NCI-H82 treated with DMSO at 0.1 percent for 48 hours (cell line): ENCODE measurements around the gene NEK1.
"Not testable (repeated sequence)": the region's sequence is repeated elsewhere in the genome, so short reads cannot be mapped to it uniquely, and the experiment has no call there.

Experiments
- DNase-seq: peaks from one replicate; lab custom pipeline; 2025; ENCODE audit not compliant: unreplicated experiment; lab: John Stamatoyannopoulos, UW

NEK1 gene

DNA sequence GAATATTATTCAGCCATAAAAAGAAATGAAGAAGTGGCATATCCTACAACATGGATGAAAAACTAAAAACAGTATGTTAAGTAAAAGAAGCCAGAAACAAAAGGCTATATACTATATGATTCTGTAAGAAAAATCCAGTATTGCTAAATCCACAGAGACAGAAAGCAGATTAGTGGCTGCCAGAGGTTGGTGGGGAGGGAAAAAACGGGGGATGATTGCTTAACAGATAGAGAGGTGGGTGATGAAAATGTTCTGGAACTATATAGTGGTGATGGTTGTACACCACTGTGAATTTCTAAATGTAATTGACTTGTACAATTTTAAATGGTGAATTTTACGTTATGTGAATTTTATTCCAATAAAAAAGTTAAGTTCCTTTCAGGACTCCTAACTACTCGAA, 184.0 kb downstream of the NEK1 start:
- DNase-seq = no peak

DNA sequence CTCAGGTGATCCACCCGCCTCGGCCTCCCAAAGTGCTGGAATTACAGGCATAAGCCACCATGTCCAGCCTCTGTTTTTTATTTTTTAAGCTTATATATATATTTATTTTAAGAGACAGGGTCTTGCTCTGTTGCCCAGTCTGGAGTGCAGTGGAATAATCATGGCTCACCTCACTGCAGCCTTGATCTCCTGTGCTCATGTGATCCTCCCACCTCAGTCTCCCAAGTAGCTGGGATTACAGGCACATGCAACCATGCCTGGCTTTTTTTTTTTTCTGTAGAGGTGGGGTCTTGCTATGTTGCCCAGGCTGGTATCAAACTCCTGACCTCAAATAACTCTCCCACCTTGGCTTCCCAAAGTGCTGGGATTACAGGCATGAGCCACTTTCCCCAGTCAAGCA, 184.7 kb downstream of the NEK1 start:
- not testable (repeated sequence) for DNase-seq

DNA sequence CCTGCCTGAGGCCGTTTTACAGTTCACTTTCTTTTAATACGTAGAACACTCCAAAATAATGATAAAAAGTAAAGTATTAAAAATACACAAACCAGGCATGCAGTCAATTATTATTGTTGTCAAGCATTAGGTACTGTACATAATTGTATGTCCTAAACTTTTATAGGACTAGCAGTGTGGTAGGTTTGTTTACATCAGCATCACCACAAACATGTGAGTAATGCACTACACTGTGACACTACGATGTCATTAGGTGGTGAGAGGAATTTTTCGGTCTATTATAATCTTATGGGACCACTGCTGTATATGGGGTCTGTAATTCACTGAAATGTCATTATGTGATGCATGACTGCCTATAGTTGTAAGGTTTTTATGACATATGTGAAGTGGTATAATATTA, 192.1 kb downstream of the NEK1 start:
- no peak for DNase-seq

DNA sequence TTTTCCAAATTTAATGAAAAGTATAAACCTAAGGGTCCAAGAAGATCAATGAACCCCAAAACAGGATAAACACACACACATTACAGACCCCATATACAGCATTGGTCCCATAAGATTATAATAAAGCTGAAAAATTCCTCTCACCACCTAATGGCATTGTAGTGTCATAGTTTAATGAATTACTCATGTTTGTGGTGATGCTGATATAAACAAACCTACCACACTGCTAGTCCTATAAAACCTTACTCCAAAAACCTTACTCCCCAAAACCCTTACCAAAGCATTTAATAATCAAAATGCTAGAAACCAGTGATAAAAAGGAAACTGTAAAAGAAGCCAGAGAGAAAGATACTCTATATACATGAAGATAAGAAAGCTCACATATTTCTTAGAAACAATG, 193.5 kb downstream of the NEK1 start:
- DNase-seq = no peak

DNA sequence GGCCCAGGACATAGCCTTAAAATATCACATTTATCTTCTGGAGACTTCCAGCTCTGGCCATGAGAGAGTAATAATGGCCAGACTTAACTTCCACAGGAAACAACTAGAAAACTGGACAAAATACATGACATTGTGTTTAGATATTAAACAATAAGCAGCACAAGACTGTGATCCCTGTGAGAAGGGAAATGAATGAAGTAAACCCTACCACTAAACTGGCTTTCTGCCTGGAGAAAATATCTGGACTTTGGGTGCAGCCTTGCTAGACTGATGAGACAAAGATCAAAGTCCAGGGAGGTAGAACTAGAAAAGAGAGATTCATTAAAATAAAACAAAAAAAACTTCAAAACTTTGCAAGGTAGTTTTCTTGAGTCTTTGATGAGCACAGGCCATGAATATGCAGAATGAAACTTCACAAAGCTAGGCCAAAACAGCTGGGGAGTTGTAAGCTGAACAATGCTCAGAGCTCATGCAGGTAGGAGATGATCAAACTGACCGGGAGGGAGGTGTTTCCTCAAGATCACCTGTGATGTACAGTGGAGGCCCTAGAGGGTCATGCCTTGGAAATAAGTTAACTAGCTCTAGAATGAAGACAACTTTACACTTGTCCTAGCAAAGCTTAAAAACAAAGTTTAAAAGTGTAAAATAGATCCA, 194.6 kb downstream of the NEK1 start:
- DNase-seq = no peak

DNA sequence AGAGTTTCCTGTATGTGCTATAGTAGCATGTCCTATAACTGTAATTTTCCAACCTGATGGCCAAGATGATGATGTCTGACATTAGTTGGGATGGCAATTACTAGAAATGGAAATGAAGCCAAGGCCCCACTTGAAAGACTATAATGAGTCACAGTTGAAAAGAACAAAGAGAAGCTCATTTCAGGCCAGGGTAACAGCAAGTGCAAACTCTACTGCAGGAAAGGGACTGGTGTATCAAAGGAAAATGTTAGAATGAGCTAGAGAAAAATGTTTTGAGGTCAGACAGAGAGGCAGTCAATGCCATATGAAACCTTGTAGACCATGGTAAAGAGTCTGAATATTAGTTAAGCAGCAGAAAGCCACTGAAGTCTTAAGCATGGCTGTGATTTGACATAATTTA, 195.4 kb downstream of the NEK1 start:
- no peak for DNase-seq

DNA sequence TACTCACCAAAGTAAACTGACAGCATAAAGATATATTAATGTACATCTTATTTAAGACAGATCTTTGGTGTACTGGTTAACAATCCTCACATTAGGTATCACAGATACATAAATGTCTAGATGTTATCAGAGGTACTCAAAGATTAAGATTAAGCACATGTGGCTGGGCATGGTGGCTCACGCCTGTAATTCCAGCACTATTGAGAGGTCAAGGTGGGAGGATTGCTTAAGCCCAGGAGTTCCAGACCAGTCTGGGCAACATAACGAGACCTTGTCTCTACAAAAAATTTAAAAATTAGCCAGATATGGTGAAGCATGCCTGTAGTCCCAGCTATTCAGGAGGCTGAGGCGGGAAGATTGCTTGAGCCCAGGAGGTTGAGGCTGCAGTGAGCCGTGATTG, 195.9 kb downstream of the NEK1 start:
- DNase-seq = no peak

DNA sequence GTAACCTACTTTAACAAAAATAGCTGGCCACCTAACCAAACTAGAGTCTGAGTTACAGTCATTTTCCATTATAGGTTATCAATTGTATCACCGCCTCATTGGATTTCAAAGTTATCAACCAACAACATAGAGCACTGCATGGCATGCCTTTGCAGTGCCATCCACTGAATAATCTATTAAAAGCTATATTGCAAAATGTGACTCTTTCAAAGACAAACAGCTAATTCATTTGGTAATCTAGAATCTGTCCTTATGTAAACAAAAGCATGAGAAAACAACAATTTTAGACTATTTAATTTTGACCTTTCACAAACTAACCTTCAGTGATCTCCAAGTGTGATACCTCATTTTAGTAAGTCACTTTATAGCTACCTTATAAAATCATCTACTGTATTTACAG, 197.5 kb downstream of the NEK1 start:
- no peak for DNase-seq

DNA sequence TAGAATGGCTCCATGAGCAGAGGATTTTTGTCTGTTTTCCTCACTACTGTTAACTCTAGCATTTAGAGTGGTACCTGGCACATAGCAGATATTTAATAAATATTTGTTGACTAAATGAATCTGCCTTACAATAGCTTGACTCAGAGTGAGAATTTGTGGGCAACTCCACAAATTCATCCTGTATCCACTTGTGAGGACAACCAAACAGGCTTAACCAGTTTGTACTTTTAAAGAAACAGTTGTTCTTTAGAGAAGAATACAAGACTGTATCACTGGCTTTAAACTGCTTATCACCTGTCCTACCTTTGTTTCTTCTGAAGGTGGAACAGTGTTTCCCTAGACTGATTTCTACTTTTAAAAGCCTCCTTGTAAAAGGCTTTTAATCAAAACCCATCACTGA, 200.3 kb downstream of the NEK1 start:
- DNase-seq = no peak

DNA sequence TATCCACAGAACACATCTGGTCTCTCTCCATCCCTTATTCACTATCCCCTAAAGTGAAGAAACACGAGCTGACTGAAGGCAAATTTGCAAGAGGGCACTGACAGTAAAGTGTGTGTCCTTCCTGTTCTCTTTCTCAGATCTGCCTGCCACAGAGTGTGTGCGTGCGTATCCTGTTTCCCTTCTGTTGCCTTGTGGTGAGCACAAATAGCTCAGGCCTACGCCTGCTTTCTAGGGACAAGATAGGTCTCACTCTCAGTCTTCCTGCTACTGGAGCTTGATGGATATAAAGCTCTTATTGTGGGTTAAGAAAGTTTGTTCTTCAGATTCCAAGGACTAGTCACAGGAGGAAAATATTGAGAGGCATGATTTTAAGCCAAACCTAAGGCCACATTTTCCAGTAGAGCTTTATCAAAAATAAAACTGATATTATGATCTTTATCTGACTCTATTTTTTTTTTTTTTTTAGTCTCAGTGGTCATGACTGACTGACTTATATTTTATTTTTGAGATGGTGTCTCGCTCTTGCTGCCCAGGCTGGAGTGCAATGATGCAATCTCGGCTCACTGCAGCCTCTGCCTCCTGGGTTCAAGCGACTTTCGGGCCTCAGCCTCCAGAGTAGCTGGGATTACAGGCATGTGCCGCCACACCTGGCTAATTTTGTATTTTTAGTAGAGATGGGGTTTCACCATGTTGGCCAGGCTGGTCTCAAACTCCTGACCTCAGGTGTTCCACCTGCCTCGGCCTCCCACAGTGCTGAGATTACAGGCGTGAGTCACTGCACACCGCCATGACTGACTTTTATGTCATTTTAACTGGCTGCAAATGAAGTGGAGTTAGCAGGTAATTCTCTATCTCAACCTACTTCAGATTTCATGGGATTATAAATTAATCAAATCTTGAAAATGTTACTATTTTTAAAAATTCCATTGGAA, 201.3 kb downstream of the NEK1 start:
- no peak for DNase-seq

DNA sequence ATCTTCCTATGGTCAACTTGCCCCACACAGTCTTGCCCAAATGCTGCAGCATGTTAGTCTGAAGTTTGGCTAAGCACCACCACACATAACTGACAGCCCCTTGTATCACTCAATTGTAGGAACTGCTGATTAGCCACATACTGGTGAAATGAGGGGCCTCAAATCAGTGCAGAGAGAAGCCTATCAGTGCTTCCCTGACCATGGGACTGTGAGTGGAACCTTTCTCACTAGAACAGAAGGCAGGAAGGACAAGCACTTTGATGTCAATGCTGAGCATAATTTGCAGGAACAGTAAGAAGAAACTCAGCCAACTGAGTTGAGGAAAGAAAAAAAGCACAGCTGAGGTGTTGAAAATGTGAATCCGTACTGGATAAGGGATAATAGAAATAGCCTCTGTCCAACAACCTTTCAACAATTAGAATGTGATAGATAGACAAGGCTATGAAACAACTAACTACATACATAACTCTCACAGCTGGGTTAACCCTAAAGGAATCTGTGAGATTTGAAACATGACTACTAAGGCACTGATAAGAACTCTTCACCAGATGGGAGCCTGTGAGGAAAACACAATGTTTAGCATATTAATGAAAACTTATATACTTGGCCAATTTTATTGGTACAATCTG, 205.1 kb downstream of the NEK1 start:
- no peak for DNase-seq

DNA sequence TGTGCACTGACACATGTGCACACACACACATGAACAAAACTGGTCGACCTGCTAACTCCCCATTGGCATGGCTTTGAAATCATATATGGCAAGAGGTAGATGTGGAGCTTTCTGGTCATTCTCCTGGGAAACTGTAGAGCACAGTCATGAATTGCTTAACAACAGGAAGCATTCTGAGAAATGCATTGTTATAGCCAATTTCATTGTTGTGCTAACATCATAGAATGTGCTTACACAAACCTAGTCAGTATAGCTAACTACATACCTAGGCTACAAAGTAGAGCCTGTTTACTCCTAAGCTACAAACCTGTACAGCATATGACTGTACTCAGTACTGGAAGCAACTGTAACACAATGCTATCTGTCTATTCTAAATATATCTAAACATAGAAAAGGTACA, 207.4 kb downstream of the NEK1 start:
- DNase-seq = no peak

DNA sequence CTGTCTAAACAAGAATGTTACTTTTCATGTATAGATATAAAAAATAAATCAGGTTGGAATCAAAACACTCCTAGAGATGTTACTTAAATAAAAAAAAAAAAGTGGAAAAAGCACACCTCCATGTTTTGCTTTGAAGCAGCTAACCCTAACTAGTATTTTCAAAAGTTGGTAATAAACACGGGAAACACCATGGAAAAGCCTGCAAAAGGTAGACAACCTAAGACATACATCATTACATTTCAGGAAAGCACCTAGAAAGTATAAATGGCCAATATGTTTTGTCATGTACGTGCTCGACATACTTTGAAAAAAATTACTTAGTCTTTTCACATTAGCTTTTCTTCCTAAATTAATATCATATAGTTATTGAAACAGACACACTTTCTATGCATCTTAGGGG, 211.6 kb downstream of the NEK1 start:
- no peak for DNase-seq

DNA sequence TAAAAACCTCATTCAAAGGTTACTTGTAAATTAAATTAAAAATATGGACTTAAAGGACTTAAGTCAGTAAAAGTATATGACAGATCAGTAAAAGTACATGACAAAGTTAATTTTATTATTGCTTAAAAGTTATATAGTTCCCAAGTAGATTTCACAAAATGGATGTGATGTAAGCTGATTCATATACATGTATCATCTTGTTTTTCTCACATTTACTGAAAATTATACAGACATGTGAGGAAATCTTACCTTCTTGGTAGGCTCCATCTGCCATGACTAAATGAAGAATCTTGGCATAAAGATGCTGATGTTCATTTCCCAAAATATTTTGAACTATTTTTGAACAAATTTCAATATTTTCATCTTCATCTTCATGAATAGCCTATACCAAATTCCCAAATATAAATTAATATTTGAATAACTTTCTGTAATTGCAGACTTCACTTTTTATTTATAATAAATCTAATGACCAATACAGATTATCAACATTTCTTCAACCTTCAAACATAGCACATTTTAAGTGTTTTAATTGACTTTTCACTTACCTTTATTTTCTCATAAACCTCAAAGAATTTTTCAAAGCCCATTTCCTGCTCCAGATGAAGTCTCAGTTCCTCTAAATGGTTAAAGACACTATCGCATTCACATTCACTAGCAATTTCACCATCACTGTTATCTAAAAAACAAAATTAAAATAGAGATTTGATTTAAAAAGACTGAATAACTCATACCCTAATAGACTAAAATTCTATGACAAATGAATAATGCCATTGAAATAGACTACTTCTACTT, 212.2 kb downstream of the NEK1 start:
- DNase-seq = no peak

DNA sequence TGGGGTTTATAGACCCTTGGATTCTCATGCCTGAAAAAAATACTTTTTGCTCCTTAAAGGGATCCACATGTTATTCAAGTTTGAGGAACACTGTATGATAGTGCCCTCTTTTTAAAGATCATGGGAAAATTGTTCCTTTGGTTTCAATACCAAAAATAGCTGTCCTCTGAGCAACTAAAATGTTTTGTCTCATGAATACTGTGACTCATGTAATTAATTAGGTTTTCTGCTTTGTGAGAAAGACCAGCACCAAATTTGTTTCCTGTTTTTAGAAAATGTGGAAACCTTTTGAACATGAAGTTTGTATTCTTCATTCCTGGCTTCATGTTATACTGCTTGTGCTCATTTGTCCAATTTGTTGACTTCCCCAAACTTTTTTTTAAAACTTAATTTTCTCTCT, 214.1 kb downstream of the NEK1 start:
- DNase-seq = no peak

DNA sequence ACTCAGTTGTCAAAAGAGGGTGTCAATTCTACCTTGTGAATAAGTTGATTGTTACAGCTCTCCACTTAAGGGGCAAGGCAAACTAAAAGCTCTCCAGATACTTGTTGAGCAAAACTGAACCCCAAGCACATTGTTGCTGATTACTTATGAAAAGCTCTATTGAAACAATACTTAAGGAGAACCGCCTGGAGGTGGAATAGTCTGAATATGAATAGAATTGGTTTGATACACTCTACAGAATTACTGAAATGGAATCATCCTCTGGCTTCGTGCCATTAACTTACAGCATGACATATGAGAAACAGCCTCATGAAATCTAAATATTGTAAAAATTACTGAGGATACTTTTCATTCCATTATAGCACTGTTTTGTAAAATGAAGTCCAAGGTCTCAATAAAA, 214.6 kb downstream of the NEK1 start:
- DNase-seq = no peak

DNA sequence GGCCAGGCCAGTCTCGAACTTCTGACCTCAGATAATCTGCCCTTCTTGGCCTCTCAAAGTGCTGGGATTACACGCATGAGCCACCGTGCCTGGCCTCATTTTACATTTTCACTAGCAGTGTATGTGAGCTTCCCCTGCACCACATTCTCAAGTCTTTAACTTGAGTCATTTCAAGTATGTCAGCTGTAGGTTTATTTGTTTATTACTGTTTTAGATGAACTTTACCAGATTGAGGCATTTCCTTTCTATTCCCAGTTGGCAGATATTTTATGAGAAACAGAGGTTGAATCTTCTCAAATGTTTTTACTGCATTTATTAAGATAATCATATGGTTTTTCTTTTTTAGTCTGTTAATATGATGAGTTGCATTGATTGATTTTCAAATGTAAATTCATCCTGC, 227.0 kb downstream of the NEK1 start:
- DNase-seq = no peak

DNA sequence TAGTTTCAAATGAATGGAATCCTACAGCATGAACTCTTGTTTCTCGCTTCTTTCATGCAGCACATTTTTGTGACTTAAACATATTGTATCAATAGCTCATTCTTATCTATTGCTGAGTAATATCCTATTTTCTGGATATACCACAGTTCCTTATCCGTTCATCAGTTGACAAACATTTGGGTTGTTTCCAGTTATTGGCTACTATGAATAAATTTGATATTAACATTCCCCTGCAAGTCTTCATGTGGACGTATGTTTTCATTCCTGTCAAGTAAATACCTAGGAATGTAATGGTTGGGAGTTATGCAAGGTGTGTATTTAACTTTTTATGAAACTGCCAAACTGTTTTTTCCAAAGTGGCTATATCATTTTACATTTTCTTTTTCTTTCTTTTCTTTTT, 227.6 kb downstream of the NEK1 start:
- no peak for DNase-seq

DNA sequence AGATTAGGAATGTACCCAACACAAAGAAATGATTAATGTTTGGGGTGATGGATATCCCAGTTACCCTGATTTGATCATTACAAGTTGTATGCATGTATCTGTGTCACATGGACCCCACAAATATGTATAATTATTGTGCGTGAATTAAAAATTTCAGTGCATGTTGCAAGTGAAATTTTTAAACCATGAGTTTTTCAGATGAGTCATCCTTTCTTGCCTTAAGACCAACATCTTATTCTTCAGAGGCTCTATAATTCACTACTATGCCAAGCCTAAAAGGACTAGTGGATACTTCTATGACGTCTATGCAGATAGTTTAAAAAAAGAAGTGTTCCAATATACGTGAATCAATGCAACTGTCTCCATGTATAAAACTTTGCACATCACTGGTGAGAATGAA, 228.7 kb downstream of the NEK1 start:
- DNase-seq = no peak

DNA sequence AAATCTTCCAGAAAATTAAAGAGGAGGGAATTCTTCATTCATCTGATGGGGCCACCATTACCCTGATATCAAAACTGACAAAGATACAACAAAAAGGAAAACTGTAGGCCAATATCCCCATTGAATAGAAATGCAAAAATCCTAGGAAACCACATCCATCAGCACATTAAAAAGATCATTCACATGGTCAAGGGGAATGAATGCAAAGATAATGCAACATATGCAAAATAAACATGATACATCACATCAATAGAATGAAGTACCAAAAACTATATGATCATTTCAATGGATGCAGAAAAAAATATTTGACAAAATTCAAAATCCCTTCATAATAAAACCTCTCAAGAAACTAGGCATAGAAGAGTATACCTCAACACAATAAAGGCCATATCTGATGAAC, 232.7 kb downstream of the NEK1 start:
- no peak for DNase-seq

DNA sequence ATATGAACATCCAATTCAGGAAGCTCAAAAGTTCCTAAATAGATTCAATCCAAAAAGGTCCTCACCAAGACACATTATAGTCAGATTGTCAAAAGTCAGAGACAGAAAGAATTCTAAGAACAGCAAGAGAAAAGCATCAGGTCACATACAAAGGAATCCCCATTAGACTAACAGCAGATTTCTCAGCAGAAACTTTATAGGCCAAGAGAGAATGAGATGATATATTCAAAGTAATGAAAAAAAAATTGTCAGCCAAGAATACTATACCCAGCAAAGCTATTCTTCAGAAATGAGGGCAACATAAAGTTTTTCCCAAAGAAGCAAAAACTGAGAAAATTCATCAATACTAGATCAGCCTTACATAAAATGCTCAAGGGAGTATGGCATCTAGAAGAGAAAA, 235.0 kb downstream of the NEK1 start:
- DNase-seq = no peak
